HepG2 (cell line): ENCODE results near the gene NXN. TPM values are rescaled to one million over a fixed set of nuclear protein-coding genes. Genes with fewer than 3 reads are reported as not detected.

ENCODE experiments used
- MXI1 ChIP-seq: IDR thresholded peaks from 3 replicates; pipeline ENCODE4 v1.6.1; 2012; ENCODE audit warnings: low read depth, low read length, inconsistent platforms, borderline replicate concordance
- TCF12 ChIP-seq, 2 experiments: fragments of 450-650 bp in 1 of 2; sonication (generic) in 1 of 2; formaldehyde crosslinking in 1 of 2; IDR thresholded peaks; 2 replicates each; pipeline versions ENCODE4 v1.6.1 to v1.8.0; 2017 to 2022; ENCODE audit warnings: antibody characterized with exemption in 1 of 2, mild to moderate bottlenecking in 1 of 2, missing genetic modification reagents in 1 of 2, moderate library complexity in 1 of 2
- polyA plus RNA-seq, 8 experiments: library from polyadenylated mRNA; depleted of rRNA in 3 of 8; stranded (reverse) in 7 of 8; unstranded in 1 of 8; fragments of >200 nt; fragmentation: Illumina TruSeq in 4 of 8; extraction: Trizol in 4 of 8; gene quantifications; 2 replicates each; pipeline versions ENCODE4 v1.2.1 to v1.2.3, GENCODE V29; 2011 to 2016; ENCODE audit warnings: low read depth in 4 of 8, missing spikeins in 1 of 8, mixed read lengths in 1 of 8; ENCODE audit not compliant: insufficient read depth in 1 of 8
- total RNA-seq, 5 experiments: library from RNA; depleted of rRNA; stranded (reverse); fragments of >200 nt; fragmentation: Illumina TruSeq; extraction: Trizol; gene quantifications; 2 replicates each; pipeline ENCODE4 v1.2.3, GENCODE V29; 2016; ENCODE audit warnings: low read depth in 1 of 5
- TF ChIP-seq, protein P1 (sequence below), 2 experiments: fragments of 450-650 bp in 1 of 2; sonication (generic) in 1 of 2; formaldehyde crosslinking in 1 of 2; IDR thresholded peaks; 2 replicates each; pipeline versions ENCODE4 v1.6.1 to v1.8.0; 2016 to 2022; ENCODE audit warnings: antibody characterized with exemption in 1 of 2, mild to moderate bottlenecking in 1 of 2, missing genetic modification reagents in 1 of 2
- TF ChIP-seq, protein P2 (sequence below): sonication (generic); formaldehyde crosslinking; conservative IDR thresholded peaks from 2 replicates; pipeline ENCODE4 v1.4.0; 2020; ENCODE audit warnings: missing genetic modification reagents

Gene NXN
- total and polyA plus RNA-seq, 2 of the 13 experiments (the other 11 are each of a cell fraction or from before 2014, with no cell fraction given), result 22.2 to 24.3 TPM

- TF ChIP-seq, protein P1, sequence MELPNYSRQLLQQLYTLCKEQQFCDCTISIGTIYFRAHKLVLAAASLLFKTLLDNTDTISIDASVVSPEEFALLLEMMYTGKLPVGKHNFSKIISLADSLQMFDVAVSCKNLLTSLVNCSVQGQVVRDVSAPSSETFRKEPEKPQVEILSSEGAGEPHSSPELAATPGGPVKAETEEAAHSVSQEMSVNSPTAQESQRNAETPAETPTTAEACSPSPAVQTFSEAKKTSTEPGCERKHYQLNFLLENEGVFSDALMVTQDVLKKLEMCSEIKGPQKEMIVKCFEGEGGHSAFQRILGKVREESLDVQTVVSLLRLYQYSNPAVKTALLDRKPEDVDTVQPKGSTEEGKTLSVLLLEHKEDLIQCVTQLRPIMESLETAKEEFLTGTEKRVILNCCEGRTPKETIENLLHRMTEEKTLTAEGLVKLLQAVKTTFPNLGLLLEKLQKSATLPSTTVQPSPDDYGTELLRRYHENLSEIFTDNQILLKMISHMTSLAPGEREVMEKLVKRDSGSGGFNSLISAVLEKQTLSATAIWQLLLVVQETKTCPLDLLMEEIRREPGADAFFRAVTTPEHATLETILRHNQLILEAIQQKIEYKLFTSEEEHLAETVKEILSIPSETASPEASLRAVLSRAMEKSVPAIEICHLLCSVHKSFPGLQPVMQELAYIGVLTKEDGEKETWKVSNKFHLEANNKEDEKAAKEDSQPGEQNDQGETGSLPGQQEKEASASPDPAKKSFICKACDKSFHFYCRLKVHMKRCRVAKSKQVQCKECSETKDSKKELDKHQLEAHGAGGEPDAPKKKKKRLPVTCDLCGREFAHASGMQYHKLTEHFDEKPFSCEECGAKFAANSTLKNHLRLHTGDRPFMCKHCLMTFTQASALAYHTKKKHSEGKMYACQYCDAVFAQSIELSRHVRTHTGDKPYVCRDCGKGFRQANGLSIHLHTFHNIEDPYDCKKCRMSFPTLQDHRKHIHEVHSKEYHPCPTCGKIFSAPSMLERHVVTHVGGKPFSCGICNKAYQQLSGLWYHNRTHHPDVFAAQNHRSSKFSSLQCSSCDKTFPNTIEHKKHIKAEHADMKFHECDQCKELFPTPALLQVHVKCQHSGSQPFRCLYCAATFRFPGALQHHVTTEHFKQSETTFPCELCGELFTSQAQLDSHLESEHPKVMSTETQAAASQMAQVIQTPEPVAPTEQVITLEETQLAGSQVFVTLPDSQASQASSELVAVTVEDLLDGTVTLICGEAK (IDR thresholded peaks at IDR 0.05), result no peak
- TF ChIP-seq, protein P1 (CRISPR knock-in tag; IDR thresholded peaks at IDR 0.05), result no peak
- TF ChIP-seq TCF12 (IDR thresholded peaks at IDR 0.05) (no peak), TCF12 (CRISPR knock-in tag; IDR thresholded peaks at IDR 0.05) (no peak), MXI1 (no peak)
- TF ChIP-seq, protein P2, sequence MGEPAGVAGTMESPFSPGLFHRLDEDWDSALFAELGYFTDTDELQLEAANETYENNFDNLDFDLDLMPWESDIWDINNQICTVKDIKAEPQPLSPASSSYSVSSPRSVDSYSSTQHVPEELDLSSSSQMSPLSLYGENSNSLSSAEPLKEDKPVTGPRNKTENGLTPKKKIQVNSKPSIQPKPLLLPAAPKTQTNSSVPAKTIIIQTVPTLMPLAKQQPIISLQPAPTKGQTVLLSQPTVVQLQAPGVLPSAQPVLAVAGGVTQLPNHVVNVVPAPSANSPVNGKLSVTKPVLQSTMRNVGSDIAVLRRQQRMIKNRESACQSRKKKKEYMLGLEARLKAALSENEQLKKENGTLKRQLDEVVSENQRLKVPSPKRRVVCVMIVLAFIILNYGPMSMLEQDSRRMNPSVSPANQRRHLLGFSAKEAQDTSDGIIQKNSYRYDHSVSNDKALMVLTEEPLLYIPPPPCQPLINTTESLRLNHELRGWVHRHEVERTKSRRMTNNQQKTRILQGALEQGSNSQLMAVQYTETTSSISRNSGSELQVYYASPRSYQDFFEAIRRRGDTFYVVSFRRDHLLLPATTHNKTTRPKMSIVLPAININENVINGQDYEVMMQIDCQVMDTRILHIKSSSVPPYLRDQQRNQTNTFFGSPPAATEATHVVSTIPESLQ (CRISPR knock-in tag), result no peak
These were observed 165.2 kb downstream of the NXN start (continued) for GRCh38 chr17:814371-814770.
